Stomach smooth muscle (tissue), 2 donors: ENCODE results near the gene SUMO3.

Experiments used
- H3K27ac ChIP-seq: one replicate; pipeline ENCODE4 v1.7.0; 2013; ENCODE audit warnings: mild to moderate bottlenecking, low read length, inconsistent platforms
- H3K27me3 ChIP-seq, 2 donors: one replicate each; pipeline ENCODE4 v1.7.0; 2013; ENCODE audit warnings: low read length in 2 of 2; ENCODE audit not compliant: insufficient read depth in 2 of 2, control insufficient read depth in 1 of 2
- H3K36me3 ChIP-seq, 2 donors: one replicate each; pipeline ENCODE4 v1.7.0; 2013; ENCODE audit warnings: low read length in 2 of 2; ENCODE audit not compliant: control insufficient read depth in 2 of 2, insufficient read depth in 2 of 2
- H3K4me1 ChIP-seq: one replicate; pipeline ENCODE4 v1.7.0; 2013; ENCODE audit warnings: low read length; ENCODE audit not compliant: control insufficient read depth, insufficient read depth
- H3K4me3 ChIP-seq, 2 donors: one replicate each; pipeline ENCODE4 v1.7.0; 2013; ENCODE audit warnings: low read length in 2 of 2
- H3K9ac ChIP-seq, 2 donors: one replicate each; pipeline ENCODE4 v1.7.0; 2013; ENCODE audit warnings: low read length in 2 of 2, mild to moderate bottlenecking in 1 of 2
- H3K9me3 ChIP-seq, 2 donors: one replicate each; pipeline ENCODE4 v1.7.0; 2013; ENCODE audit warnings: low read length in 2 of 2; ENCODE audit not compliant: control insufficient read depth in 2 of 2
- donor health status: healthy.
- donor health status: Pancreatic carcinoma.

Gene SUMO3

DNA sequence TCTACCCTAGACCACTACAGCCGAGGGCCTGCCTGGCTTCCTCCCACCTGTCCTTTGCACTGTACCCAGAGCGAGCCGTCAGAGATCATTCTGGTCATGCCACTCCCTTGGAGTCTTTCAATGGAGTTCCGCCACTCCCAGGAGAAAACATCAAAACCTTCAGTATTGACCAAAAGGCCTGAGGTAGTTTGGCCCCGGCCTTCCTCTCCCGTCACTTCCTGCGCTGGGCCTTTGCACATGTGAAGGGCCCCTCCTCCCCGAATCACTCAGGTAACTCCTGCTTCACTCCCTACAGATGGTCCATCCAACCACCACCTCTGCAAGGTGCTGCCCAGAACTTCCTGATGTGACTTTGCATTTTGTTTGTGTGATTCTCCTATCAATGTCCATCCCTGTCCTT lies 42.9 kb downstream of the SUMO3 start:
- Histone ChIP-seq H3K4me1 (no peaks in the 10 kb centered on the region), H3K9ac (no peak overlapping the region), H3K9me3 (no peaks in the 10 kb centered on the region), H3K36me3 (peaks cover 36 to 43% of the 10 kb centered on the region in 2 donors), H3K4me3 (no peak overlapping the region), H3K27me3 (no peaks in the 10 kb centered on the region), H3K27ac (no peak overlapping the region)

- Histone ChIP-seq H3K9me3 (no peaks in the 10 kb centered on the region), H3K4me3 (no peak overlapping the region), H3K9ac (no peak overlapping the region), H3K27ac (no peak overlapping the region), H3K36me3 (peaks cover 42 to 43% of the 10 kb centered on the region in 2 donors), H3K4me1 (no peaks in the 10 kb centered on the region), H3K27me3 (no peaks in the 10 kb centered on the region)
These were observed 44.5 kb downstream of the SUMO3 start for GRCh38 chr21:44773291-44773932.

GRCh38 chr21:44771896-44772525 lies 45.9 kb downstream of the SUMO3 start:
- no peak overlapping the region for H3K27ac ChIP-seq
- H3K4me1 ChIP-seq: no peaks in the 10 kb centered on the region
- H3K9ac ChIP-seq: no peak overlapping the region
- H3K27me3 ChIP-seq: no peaks in the 10 kb centered on the region
- H3K36me3 ChIP-seq: peaks cover 42 to 43% of the 10 kb centered on the region in 2 donors
- H3K9me3 ChIP-seq: no peaks in the 10 kb centered on the region
- no peak overlapping the region for H3K4me3 ChIP-seq

DNA sequence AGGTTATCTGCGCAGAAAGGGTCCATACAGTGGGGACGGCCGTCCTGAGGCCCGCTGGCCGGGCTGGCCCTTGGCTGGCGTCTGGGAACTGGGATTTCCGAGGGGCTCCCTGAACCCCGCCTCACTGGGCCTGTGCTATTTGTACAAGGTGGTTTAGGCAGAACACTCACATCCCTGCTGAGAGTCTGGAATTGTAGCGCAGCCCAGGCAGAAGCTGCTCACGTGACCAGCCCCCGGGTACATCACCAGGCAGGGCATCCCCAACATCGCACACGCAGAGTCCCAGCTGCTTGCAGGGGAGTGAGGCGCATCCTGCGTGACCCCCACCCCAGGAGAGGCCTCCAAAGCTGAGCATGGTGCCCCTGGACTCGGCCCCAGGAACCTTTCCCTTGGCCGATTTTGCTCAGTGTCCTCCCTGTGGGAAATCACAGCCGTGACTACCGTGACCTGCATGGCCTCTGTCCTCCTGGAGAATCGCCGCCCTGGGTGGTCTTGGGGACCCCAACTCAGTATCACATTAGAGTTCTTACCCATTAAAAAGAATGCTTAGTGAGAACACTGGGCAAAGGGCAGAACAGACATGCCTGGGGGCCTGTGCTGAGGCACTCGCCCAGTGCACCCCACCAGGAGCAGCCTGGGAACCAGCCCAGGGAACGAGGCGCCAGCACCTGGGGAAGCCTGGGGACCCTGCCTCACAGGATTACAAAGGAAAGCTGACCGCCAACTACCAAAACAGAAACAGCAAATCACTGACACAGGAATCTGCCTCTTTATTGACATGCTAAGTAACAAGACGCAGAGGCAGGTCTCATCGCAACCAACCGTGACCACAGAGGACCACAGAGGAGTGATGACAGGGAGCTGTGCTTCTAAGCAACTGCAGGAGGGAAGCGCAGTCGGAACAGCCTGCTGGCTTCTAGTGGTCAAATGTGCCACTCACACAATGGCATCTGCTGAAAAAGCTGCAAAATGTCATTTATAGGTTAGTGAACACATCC lies 49.7 kb downstream of the SUMO3 start:
- peaks cover 27 to 30% of the 10 kb centered on the region in 2 donors for H3K36me3 ChIP-seq
- H3K9me3 ChIP-seq: no peaks in the 10 kb centered on the region
- H3K4me3 ChIP-seq: no peak overlapping the region
- no peaks in the 10 kb centered on the region for H3K4me1 ChIP-seq
- H3K27ac ChIP-seq: no peak overlapping the region
- H3K9ac ChIP-seq: no peak overlapping the region
- no peaks in the 10 kb centered on the region for H3K27me3 ChIP-seq

GRCh38 chr21:44766818-44767354 lies 51.0 kb downstream of the SUMO3 start:
- no peak overlapping the region for H3K9ac ChIP-seq
- H3K4me3 ChIP-seq: no peak overlapping the region
- no peaks in the 10 kb centered on the region for H3K27me3 ChIP-seq
- H3K36me3 ChIP-seq: peaks cover 20 to 21% of the 10 kb centered on the region in 2 donors
- H3K27ac ChIP-seq: no peak overlapping the region
- no peaks in the 10 kb centered on the region for H3K4me1 ChIP-seq
- H3K9me3 ChIP-seq: no peaks in the 10 kb centered on the region

DNA sequence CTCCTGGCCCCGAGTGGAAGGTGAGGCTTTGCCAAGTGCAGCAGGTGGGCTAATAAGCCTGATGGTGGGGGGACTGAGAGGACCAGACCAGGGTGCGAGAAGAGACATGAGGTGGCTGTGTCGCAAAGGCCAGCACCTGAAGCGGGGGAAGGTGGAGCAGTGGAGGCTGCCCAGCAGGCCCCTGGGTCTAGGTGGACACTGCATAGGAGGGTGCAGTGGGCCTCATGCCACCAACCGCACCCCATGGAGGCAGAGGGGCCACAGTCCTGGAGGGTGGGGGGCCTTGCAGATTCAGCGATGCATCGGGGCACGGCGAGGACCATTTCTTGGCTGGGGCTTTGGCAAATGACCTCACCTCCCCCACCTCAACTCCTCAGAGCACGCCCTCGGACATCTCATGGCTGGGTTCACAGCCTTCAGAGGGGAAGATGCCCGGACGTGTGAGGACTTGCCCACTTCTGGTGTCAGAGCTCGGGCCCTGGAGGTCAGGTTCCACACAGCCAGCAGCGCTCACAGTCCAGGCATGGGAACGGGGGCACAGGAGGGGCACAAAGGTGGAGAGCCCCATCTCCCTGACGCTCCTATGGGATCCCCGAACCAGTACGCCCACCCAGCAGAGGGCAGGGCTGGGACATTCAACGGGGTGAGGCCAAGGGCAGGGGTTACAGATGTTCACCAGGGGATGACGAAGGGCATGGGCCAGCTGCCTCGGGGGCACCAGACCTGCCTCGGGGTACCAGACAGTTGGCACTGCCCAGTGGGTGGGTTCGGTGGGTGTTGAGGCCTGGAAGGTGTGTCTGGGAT lies 51.6 kb downstream of the SUMO3 start:
- H3K4me3 ChIP-seq: no peak overlapping the region
- no peaks in the 10 kb centered on the region for H3K4me1 ChIP-seq
- H3K27ac ChIP-seq: no peak overlapping the region
- H3K36me3 ChIP-seq: peaks cover 15% of the 10 kb centered on the region in 2 donors
- no peaks in the 10 kb centered on the region for H3K9me3 ChIP-seq
- H3K27me3 ChIP-seq: no peaks in the 10 kb centered on the region
- no peak overlapping the region for H3K9ac ChIP-seq

GRCh38 chr21:44765231-44766013 lies 52.4 kb downstream of the SUMO3 start:
- Histone ChIP-seq H3K9me3 (no peaks in the 10 kb centered on the region), H3K27ac (no peak overlapping the region), H3K4me3 (no peak overlapping the region), H3K4me1 (no peaks in the 10 kb centered on the region), H3K36me3 (peaks cover 7% of the 10 kb centered on the region in 2 donors), H3K9ac (no peak overlapping the region), H3K27me3 (no peaks in the 10 kb centered on the region)

- H3K9ac ChIP-seq: no peak overlapping the region
These were observed 53.3 kb downstream of the SUMO3 start for GRCh38 chr21:44764319-44765230.

More at GRCh38 chr21:44764319-44765230, 53.3 kb downstream of the SUMO3 start:
- H3K27ac ChIP-seq: no peak overlapping the region
- no peaks in the 10 kb centered on the region for H3K9me3 ChIP-seq
- H3K4me3 ChIP-seq: no peak overlapping the region
- H3K27me3 ChIP-seq: no peaks in the 10 kb centered on the region
- peaks cover 3 to 4% of the 10 kb centered on the region in 2 donors for H3K36me3 ChIP-seq
- no peaks in the 10 kb centered on the region for H3K4me1 ChIP-seq
